ENCODE results near the gene TSHZ2. TPM values are rescaled to one million over a fixed set of nuclear protein-coding genes. Genes with fewer than 3 reads are reported as not detected.

TSHZ2 gene
- total and polyA plus RNA-seq, 2 donors (not counting 1 experiment from before 2014, with no cell fraction given), result 1.00 to 5.7 TPM

DNA sequence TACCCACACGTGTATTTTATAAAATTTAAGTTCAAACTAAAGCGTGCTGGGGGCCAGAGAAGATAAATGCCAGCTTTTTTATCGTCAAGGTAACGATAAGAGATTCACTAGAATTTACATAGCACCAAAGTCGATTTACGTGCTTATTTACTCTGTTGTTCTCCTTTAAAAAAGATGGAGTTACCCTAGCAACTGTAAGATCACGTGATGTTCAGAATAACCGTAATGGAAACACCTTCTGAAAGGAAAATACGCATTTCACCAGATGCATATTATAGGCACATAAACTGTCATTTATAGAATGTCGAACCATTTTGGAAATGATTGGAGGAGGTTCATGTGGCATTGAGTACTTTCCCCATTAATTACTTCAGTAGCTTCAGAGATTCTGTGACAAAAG, 207.6 kb downstream of the TSHZ2 start:
- Histone ChIP-seq H3K27ac (ENCODE audit: low read length in 2 of 2) (no peak overlapping the region), H3K27me3 (replicated peaks in 1 of 4; ENCODE audit: control extremely low read depth in 1 of 4, control insufficient read depth in 3 of 4, insufficient read depth in 4 of 4, low read length in 3 of 4) (peaks cover 0 to 3% (median 0%) of the 10 kb centered on the region in 4 experiments), H3K4me1 (ENCODE audit: control insufficient read depth in 2 of 2, insufficient read depth in 2 of 2, low read length in 2 of 2) (no peaks in the 10 kb centered on the region), H3K9me3 (ENCODE audit: control extremely low read depth in 1 of 3, control insufficient read depth in 2 of 3, insufficient read depth in 1 of 3, low read length in 2 of 3) (no peaks in the 10 kb centered on the region), H4K20me1 (ENCODE audit: control insufficient read depth, insufficient read depth, low read length, poor library complexity, severe bottlenecking) (no peaks in the 10 kb centered on the region), H3K79me2 (ENCODE audit: control insufficient read depth, insufficient read depth, low read length) (no peaks in the 10 kb centered on the region), H3K36me3 (replicated peaks in 1 of 2; ENCODE audit: control extremely low read depth in 1 of 2, control insufficient read depth in 1 of 2, extremely low read depth in 1 of 2, insufficient read depth in 2 of 2, low read length in 1 of 2) (no peaks in the 10 kb centered on the region), H3K4me2 (replicated peaks; ENCODE audit: low read depth, low read length, poor library complexity, severe bottlenecking) (no peak overlapping the region), H3K9ac (ENCODE audit: low read length) (no peak overlapping the region), H3K4me3 (ENCODE audit: control extremely low read depth in 1 of 5, extremely low read depth in 1 of 5, insufficient read depth in 1 of 5, low read depth in 2 of 5, low read length in 4 of 5) (no peak overlapping the region), H2AFZ (ENCODE audit: insufficient read depth, low read depth, low read length, poor library complexity, severe bottlenecking) (no peak overlapping the region)
- ChIA-PET CTCF (interaction anchor here (1.5 kb wide), 1 partner anchor 7 kb away, joined by 5 read pairs; no protein-coding TSS in a partner anchor), POLR2A (no interaction called here)
- DNase-seq (no peak), ATAC-seq (ENCODE audit: low read depth) (no peak)
- H3K4me1 Mint-ChIP-seq, result no peaks in the 10 kb centered on the region
- no peaks in the 10 kb centered on the region for H3K9me3 Mint-ChIP-seq (ENCODE audit: insufficient read depth)
- WGBS (ENCODE audit: insufficient coverage), result 76% methylated on average over 4 of the region's 10 CpGs
- H3K27me3 Mint-ChIP-seq, result peaks cover 17% of the 10 kb centered on the region
- H3K4me3 Mint-ChIP-seq, result no peak overlapping the region
- TF ChIP-seq EZH2 (IDR thresholded peaks at IDR 0.05; ENCODE audit: borderline replicate concordance, insufficient read depth, low read depth, low read length, poor library complexity, severe bottlenecking), result no peak
- TF ChIP-seq, protein P1, sequence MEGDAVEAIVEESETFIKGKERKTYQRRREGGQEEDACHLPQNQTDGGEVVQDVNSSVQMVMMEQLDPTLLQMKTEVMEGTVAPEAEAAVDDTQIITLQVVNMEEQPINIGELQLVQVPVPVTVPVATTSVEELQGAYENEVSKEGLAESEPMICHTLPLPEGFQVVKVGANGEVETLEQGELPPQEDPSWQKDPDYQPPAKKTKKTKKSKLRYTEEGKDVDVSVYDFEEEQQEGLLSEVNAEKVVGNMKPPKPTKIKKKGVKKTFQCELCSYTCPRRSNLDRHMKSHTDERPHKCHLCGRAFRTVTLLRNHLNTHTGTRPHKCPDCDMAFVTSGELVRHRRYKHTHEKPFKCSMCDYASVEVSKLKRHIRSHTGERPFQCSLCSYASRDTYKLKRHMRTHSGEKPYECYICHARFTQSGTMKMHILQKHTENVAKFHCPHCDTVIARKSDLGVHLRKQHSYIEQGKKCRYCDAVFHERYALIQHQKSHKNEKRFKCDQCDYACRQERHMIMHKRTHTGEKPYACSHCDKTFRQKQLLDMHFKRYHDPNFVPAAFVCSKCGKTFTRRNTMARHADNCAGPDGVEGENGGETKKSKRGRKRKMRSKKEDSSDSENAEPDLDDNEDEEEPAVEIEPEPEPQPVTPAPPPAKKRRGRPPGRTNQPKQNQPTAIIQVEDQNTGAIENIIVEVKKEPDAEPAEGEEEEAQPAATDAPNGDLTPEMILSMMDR (IDR thresholded peaks at IDR 0.05), result no peak
- H3K27ac Mint-ChIP-seq, result no peak overlapping the region
- intact Hi-C loops (cut with micrococcal nuclease), result no loop called here

GRCh38 chr20:53180928-53181362, 208.8 kb downstream of the TSHZ2 start:
- WGBS (ENCODE audit: insufficient coverage), result 75% methylated on average over 2 of the region's 4 CpGs
- ChIA-PET CTCF (interaction anchor here (0.5 kb wide), 1 partner anchor 920 kb away, joined by 3 read pairs; no protein-coding TSS in a partner anchor), POLR2A (interaction anchor here (0.5 kb wide), 1 partner anchor 35 kb away, joined by 4 read pairs; no protein-coding TSS in a partner anchor)
- H4K20me1 ChIP-seq (ENCODE audit: control insufficient read depth, insufficient read depth, low read length, poor library complexity, severe bottlenecking), result no peaks in the 10 kb centered on the region
- H3K79me2 ChIP-seq (ENCODE audit: control insufficient read depth, insufficient read depth, low read length), result no peaks in the 10 kb centered on the region
- peaks cover 0 to 3% (median 0%) of the 10 kb centered on the region in 4 experiments for H3K27me3 ChIP-seq (replicated peaks in 1 of 4; ENCODE audit: control extremely low read depth in 1 of 4, control insufficient read depth in 3 of 4, insufficient read depth in 4 of 4, low read length in 3 of 4)
- DNase-seq, result no peak
- H3K4me3 ChIP-seq (ENCODE audit: control extremely low read depth in 1 of 5, extremely low read depth in 1 of 5, insufficient read depth in 1 of 5, low read depth in 2 of 5, low read length in 4 of 5), result no peak overlapping the region
- ATAC-seq (ENCODE audit: low read depth), result no peak
- H3K27ac Mint-ChIP-seq, result no peak overlapping the region
- H3K4me3 Mint-ChIP-seq, result no peak overlapping the region
- no peaks in the 10 kb centered on the region for H3K36me3 ChIP-seq (replicated peaks in 1 of 2; ENCODE audit: control extremely low read depth in 1 of 2, control insufficient read depth in 1 of 2, extremely low read depth in 1 of 2, insufficient read depth in 2 of 2, low read length in 1 of 2)
- H3K9me3 ChIP-seq (ENCODE audit: control extremely low read depth in 1 of 3, control insufficient read depth in 2 of 3, insufficient read depth in 1 of 3, low read length in 2 of 3), result no peaks in the 10 kb centered on the region
- H3K4me2 ChIP-seq (replicated peaks; ENCODE audit: low read depth, low read length, poor library complexity, severe bottlenecking), result no peak overlapping the region
- no peaks in the 10 kb centered on the region for H3K9me3 Mint-ChIP-seq (ENCODE audit: insufficient read depth)
- no peak overlapping the region for H2AFZ ChIP-seq (ENCODE audit: insufficient read depth, low read depth, low read length, poor library complexity, severe bottlenecking)
- intact Hi-C loops (cut with micrococcal nuclease), result no loop called here
- H3K4me1 Mint-ChIP-seq, result no peaks in the 10 kb centered on the region
- no peaks in the 10 kb centered on the region for H3K4me1 ChIP-seq (ENCODE audit: control insufficient read depth in 2 of 2, insufficient read depth in 2 of 2, low read length in 2 of 2)
- no peak overlapping the region for H3K27ac ChIP-seq (ENCODE audit: low read length in 2 of 2)
- H3K27me3 Mint-ChIP-seq, result peaks cover 19% of the 10 kb centered on the region
- no peak overlapping the region for H3K9ac ChIP-seq (ENCODE audit: low read length)
- no peak for TF ChIP-seq EZH2 (IDR thresholded peaks at IDR 0.05; ENCODE audit: borderline replicate concordance, insufficient read depth, low read depth, low read length, poor library complexity, severe bottlenecking)
- TF ChIP-seq, protein P1 (IDR thresholded peaks at IDR 0.05), result no peak
